Measurements from ENCODE around the gene PCDHB4.
"Not testable (repeated sequence)": the region's sequence is repeated elsewhere in the genome, so short reads cannot be mapped to it uniquely, and the experiment has no call there.

DNA sequence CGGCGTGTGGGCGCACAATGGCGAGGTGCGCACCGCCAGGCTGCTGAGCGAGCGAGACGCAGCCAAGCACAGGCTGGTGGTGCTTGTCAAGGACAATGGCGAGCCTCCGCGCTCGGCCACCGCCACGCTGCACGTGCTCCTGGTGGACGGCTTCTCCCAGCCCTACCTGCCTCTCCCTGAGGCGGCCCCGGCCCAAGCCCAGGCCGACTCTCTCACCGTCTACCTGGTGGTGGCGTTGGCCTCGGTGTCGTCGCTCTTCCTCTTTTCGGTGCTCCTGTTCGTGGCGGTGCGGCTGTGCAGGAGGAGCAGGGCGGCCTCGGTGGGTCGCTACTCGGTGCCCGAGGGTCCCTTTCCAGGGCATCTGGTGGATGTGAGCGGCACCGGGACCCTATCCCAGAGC lies 30.5 kb downstream of the PCDHB4 start:
- not testable (repeated sequence) for TF ChIP-seq EZH2 (IDR thresholded peaks at IDR 0.05; ENCODE audit: borderline replicate concordance, insufficient read depth, low read depth, low read length, poor library complexity, severe bottlenecking)
- TF ChIP-seq, protein P1, sequence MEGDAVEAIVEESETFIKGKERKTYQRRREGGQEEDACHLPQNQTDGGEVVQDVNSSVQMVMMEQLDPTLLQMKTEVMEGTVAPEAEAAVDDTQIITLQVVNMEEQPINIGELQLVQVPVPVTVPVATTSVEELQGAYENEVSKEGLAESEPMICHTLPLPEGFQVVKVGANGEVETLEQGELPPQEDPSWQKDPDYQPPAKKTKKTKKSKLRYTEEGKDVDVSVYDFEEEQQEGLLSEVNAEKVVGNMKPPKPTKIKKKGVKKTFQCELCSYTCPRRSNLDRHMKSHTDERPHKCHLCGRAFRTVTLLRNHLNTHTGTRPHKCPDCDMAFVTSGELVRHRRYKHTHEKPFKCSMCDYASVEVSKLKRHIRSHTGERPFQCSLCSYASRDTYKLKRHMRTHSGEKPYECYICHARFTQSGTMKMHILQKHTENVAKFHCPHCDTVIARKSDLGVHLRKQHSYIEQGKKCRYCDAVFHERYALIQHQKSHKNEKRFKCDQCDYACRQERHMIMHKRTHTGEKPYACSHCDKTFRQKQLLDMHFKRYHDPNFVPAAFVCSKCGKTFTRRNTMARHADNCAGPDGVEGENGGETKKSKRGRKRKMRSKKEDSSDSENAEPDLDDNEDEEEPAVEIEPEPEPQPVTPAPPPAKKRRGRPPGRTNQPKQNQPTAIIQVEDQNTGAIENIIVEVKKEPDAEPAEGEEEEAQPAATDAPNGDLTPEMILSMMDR (IDR thresholded peaks at IDR 0.05): not testable (repeated sequence)

All from B cell (primary cell).